ENCODE data around the gene HIP1. TPM values are rescaled to one million over a fixed set of nuclear protein-coding genes. Genes with fewer than 3 reads are reported as not detected.

HIP1 gene
- total RNA-seq, 4 donors from 2014 or later, result 12.6 to 43.3 (median 31.1) TPM

DNA sequence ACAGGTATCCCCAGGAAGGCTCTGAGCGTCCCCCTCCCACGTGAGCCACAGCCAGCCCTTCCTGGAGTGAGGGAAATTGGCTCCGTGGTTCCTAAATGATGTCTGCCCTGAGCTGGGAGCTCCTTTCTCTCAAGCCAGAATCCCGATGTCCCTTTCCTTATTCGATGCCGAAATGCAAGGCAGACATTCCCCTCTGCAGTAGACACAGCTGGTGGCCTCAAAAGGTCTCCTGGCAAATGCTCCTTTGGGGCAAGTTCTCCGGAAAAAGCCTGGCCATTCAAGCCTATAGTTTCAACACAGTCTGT is 98.9 kb downstream of the HIP1 start:
- TF ChIP-seq, protein P1, sequence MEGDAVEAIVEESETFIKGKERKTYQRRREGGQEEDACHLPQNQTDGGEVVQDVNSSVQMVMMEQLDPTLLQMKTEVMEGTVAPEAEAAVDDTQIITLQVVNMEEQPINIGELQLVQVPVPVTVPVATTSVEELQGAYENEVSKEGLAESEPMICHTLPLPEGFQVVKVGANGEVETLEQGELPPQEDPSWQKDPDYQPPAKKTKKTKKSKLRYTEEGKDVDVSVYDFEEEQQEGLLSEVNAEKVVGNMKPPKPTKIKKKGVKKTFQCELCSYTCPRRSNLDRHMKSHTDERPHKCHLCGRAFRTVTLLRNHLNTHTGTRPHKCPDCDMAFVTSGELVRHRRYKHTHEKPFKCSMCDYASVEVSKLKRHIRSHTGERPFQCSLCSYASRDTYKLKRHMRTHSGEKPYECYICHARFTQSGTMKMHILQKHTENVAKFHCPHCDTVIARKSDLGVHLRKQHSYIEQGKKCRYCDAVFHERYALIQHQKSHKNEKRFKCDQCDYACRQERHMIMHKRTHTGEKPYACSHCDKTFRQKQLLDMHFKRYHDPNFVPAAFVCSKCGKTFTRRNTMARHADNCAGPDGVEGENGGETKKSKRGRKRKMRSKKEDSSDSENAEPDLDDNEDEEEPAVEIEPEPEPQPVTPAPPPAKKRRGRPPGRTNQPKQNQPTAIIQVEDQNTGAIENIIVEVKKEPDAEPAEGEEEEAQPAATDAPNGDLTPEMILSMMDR (IDR thresholded peaks at IDR 0.05; ENCODE audit: low read depth), result no peak

DNA sequence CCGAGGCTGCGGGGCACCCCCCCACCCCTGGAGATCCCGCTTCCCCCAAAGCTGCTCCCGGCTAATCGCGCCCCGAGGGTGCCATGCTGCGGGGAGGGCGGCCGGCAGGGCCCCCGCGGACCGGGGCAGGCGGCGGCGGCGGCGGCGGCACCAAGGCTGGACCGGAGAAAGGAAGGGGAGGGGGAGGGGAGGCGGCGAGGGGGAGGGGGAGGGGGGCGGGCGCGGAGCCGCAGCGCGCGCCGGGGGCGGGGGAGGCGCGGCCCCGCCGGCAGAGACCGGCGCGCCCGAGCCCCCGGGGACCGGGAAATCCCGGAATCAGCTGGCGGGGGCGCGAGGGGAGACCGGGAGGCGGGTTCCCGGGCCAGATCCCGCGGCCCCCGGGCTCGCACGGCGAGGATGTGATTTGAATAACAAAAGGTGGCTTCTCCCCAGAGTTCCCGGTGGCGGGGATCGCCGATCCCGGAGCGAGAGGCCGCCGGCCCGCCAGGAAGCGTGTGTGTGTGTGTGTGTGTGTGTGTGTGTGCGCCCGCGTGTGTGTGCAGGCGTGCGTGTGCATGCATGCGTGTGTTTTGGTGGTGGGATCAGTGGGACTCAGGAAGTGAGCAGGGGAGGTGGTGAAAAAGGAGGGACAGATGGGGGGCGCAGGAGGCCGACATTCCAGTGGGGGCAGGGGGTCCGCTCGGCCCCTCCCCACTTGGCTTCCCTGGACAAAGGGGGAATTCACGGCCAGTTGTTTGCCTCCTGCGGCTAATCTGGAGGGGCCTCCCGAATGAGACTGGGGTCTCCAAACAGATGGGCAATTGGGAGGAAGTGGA is 99.5 kb downstream of the HIP1 start:
- TF ChIP-seq, protein P1 (IDR thresholded peaks at IDR 0.05; ENCODE audit: low read depth), result no peak

DNA sequence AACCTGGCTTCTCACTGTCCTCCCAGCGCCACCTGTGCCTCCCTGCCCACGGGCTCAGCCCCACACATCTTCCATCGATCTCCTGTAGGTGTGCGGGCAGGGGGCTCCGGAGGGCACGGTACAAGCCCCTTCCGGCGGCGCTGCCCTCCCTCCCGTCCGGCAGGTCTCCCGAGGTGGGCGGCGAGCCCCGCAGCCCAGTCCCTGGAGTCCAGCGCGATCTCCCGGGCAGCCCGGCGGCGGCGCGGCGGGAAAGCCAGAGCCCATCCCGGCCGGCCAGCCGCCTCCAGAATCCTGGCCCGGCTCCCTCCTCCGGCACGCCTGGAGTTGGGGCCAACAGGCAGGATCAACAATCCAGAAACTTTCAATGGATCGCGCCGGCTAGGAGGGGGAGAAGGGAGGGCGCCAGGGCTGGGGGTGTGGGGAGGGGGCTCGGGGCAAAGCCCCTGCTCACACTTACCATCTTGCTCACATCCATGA is 100.1 kb downstream of the HIP1 start:
- TF ChIP-seq, protein P1 (IDR thresholded peaks at IDR 0.05; ENCODE audit: low read depth), result no peak

DNA sequence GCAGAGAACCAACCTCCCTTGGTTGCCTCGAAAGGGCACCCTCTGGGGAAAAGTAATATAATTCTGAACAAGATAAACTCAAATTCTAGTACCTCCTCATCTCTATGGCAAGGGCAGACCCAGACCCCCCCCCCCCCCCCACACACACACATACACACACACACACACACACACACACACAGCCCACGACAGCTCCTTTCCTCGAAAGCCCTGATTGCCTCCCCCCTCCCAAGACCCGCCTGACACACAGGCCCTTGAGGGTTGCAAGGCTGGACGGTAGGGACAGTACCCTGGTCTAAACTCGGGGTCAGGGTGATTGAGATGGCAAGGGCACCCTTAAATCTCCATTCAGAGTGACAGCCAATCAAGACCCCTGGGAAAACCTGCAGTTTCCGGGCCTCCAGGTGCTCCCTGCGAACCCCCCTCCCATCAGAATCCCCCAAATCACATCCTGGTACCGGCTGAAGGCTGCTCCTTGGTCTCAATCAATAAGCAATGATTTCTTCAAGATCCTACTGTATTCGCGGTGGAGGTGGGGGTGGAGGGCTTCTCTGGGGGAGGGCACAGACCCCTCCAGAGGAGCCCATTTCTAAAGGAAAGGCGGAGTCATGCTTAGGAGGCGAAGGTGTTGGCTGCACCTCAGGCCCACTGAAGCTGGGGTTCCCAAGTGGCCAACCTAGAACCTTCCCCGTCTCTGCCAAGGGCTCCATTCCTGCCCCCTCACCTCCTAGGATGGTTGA is 100.7 kb downstream of the HIP1 start:
- TF ChIP-seq, protein P1 (IDR thresholded peaks at IDR 0.05; ENCODE audit: low read depth), result no peak

DNA sequence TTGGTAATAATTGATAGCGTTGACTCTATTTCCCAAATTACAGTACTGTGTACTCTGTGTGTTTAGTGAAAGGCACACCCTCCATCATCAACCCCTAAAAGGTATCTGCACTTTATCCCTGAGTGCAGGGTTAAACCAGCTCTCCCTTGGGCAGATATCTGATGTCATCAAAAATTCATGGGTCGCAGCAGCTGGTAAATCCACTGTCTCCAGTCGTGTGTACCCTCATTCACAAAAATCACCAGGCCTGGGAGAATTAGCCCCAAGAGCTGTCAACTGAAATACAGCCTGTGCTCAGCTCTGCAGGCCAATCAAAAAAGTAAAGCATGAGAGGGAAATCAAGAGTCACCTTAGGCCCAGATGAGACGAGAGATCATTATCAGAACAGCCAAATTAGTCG is 103.7 kb downstream of the HIP1 start:
- TF ChIP-seq, protein P1 (IDR thresholded peaks at IDR 0.05; ENCODE audit: low read depth), result no peak

DNA sequence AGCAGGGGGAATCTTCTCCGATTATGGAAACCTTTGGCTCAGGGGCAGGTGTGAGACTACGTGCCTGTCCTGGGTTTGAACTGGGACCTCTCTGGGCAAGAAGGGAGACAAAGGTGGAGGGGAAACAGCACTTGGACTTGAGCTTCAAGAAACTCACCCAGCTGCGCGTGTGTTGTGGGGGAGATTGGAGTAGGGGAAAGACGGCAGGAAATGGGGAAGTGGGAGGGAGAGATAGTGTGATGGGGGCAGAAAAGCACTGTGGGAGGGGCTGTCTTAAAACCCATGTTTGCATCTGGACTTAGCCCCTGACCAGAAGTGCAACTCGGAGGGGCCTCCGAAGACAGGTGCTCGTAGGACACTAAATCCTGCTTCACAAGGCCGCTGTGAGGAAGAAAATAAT is 107.0 kb downstream of the HIP1 start:
- TF ChIP-seq, protein P1 (IDR thresholded peaks at IDR 0.05; ENCODE audit: low read depth), result no peak

DNA sequence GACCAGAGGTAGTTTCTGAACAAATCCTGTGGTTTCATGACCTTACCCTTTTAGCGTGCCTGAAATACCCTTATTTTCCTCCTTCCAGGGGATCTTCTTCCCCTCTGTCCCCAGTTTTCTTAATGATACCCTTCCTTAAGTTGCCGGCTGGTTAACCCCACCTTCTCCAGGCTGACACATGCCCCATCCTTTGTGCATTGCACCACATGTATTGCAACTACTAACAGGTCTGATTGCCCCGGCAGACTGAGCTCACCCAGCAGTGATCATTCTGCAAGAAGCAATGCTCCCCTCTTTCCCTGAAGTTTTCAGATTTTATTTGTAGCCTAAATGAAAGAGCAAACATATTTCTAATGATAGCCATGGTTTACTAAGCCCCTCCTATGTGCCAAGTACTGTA is 108.2 kb downstream of the HIP1 start:
- TF ChIP-seq, protein P1 (IDR thresholded peaks at IDR 0.05; ENCODE audit: low read depth), result no peak
